GM21526 (cell line): ENCODE data around the gene MTFR1L.
A peak's percentile ranks its signal among the peaks of the same experiment; 100 is the strongest.

Experiments used
- ATAC-seq: cut with Tn5 transposase; IDR thresholded peaks from one replicate; pipeline ENCODE4 v1.9.1; 2021; ENCODE audit warnings: moderate library complexity; ENCODE audit not compliant: unreplicated experiment, low FRiP score

The MTFR1L gene

GRCh38 chr1:25858906-25859789 lies 39.4 kb downstream of the MTFR1L start, which contains the start of gene AUNIP:
AUNIP (minus strand) TSS chr1:25859457; CDS start chr1:25859357, 100 bp downstream.
- peak; percentile 60 for ATAC-seq

- ATAC-seq, result no peak
These were observed 41.8 kb downstream of the MTFR1L start for GRCh38 chr1:25861316-25862286.

DNA sequence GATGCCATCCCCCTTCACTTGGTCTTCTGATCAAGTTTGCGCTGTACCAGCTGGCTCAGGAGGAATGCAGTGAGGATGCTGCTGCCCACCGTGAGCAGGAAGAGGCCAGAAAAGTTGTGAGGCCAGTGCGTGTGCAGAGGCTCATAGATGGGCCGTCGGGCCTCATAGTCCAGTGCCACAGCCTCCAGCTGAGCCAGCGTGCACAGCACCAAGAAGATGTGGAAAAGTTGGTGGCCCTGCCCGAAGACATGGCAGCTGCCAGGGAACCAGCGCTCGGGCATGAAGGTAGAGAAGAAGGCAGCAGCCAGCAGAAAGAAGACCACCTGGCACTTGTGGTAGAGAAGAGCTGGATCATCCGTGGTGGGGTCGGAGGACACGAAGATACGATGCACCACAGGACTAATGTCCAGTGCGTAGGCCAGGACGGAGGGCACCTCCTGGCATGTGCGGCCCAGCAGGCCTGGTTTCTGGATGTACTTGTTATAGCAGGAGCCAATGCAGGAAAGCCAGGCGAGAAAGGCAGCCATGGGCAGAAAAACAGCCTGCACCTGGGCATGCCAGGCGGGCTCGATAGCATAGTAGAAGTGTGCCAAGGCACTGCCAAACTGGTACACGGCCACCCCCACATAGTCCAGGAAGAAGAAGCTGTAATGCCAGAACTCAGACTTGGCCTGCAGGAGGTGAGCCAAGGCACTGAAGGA lies 43.2 kb downstream of the MTFR1L start:
- no peak for ATAC-seq

DNA sequence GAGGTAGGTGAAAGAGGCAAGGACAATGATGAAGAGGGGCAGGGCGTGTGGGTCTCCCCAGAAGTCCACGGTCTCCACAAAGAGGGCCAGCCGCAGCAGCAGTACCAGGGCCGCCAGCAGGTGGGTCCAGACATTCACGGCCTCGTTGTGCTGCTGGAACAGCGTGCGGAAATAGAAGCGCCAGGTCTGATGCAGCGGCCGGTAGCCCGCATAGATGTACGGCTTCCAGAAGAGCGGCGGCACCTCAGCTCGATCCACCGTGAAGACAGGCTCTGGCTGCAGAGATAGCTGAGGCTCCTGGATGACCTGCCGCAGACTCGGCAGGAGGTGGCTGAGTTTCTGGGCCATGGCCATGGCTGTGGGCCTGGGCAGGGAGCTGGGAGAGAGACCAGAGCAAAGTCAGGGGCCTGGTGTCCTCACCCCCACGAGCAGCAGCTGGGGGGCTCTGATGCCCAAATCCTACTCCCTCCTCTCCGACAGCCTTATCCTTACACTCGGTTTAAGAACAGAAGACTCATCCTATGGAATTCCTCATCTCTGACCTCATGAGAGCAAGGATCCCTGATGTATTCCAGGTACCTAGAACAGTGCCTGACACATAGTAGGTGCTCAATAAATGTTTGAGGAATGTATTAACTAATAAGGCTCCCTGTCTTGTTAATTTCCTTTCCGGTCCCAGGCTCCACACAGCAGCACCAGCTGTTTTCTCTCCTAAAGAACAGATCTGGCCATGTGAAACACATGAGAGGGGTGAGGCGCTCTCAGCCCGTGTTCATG lies 43.9 kb downstream of the MTFR1L start:
- ATAC-seq, result no peak

DNA sequence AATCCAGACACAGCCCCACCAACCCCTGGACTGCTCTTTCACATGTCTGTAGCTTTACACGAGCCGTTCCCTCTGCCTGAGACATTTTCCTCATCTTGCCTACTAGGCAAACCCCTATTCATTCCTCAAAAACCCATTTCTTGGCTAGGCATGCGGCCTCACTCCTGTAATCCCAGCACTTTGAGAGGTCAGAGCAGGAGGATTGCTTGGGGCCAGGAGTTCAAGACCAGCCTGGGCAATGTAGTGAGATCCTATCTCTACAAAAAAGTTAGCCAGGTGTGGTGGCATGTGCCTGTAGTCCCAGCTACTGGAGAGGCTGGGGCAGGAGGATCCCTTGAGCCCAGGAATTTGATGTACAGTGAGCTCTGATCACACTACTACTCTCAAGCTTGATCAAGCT lies 44.7 kb downstream of the MTFR1L start:
- no peak for ATAC-seq

DNA sequence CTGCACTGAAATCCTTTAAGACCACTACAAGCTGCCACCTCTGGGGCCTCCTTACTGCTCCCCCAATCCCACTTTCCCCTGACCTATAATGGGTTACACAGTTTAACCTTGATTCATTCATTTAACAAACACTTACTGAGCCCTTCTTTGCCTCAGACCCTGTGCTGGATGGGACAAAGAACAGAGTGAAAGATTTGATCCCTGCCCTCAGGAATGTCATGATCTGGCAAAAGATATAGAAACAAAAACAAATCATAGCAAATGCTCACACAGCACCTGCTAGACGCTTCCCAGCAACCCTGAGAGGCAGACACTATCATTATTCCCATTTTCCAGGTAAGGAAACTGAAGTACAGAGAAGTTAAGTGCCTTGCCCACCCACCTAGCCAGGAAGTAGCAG lies 46.5 kb downstream of the MTFR1L start:
- ATAC-seq, result no peak

GRCh38 chr1:25867210-25867991 lies 47.6 kb downstream of the MTFR1L start:
- no peak for ATAC-seq

DNA sequence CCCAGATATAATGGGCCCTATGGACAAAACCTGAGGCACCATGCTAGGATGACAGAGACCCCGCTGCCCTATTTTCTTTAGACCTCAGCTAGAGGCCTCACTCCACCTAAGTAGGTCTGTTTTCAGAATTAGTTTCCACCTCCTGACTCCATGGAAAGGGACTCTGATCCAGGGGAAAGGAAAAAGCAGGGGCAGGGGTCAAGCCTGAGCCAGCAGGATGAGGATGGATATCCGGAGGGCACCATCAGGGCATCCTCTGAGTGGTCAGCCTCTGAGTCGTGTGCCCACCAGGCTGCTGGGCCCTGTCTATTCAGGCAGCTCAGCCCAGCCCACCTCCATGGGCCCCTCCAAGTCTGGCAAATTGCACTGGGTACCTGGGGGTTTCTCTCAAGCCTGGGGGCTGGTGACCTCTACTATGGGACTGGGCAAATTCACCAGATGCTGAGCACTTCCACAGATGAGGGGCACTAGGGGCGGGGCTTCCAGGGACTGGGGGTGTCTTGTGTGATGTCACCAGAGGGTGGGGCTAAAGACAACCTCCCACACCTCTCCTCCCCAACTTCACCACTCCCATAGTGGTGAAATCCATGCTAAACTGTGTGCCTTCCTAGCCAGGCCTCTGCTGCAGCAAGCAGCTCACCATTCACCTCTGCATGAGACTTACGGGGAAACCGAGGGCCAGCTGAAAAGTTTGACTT lies 50.3 kb downstream of the MTFR1L start:
- no peak for ATAC-seq

- ATAC-seq, result no peak
These were observed 50.9 kb downstream of the MTFR1L start for GRCh38 chr1:25870614-25871013.

DNA sequence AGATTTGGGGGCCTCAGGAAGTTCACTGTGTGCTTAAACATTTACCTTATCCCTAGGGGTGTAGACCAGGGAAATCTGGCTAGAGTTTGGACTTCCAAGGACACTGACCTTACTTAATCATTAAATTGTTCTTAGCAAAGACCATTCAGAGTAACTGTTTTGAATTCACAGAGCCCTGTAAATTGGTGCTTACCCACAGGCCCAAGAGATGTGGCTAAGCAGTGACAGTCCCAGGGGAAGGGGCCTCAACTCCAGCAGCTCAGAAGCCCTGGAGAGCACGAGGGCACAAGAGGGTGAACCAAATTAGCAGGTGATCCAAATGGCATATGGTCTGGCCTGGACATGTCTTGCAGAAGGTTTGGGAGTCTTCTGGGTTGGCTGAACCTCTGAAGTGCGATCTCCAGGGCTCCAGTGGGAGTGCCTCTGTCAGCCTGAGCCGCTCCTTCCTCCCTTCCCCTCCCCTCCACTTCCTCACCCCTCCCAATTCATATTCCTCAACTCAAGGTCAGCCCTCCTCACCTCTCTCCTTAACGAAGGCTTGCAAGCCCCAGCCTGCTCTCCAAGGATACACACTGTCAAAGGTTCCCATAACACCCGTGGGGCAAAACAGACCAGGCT lies 51.4 kb downstream of the MTFR1L start:
- no peak for ATAC-seq

- ATAC-seq, result no peak
These were observed 52.1 kb downstream of the MTFR1L start for GRCh38 chr1:25871704-25872494.

DNA sequence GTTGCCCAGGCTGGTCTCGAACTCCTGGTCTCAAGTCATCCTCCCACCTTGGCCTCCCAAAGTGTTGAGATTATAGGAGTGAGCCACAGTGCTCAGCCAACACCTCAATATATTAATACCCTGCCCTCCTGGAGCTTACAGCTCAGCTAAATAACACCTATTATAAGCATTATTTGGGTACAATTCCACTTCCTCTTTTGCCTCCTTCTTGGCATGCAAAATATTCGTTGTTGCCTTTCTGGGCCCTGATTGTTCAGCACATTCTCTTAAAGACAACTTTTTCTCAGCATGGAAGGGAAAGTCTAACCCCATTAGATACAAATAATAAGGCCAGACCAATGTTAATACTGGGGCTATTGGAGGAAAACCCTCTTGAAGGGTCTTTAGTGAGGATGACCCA lies 53.0 kb downstream of the MTFR1L start:
- ATAC-seq, result no peak

- no peak for ATAC-seq
These were observed 53.4 kb downstream of the MTFR1L start for GRCh38 chr1:25873120-25873519.

GRCh38 chr1:25874209-25874608 lies 54.5 kb downstream of the MTFR1L start:
- no peak for ATAC-seq

- ATAC-seq, result no peak
These were observed 54.9 kb downstream of the MTFR1L start for GRCh38 chr1:25874635-25875153.

GRCh38 chr1:25875154-25875855 lies 55.6 kb downstream of the MTFR1L start, which contains the start of gene PAQR7:
PAQR7 (minus strand) TSS chr1:25875708; CDS start chr1:25863839, 11,869 bp downstream.
- no peak for ATAC-seq
